Muscle layer of duodenum (tissue), 2 donors: Measurements from ENCODE around the gene ARL16.
A peak's percentile ranks its signal among the peaks of the same experiment; 100 is the strongest.

Experiments
- H3K27ac ChIP-seq: one replicate; pipeline ENCODE4 v1.7.0; 2013; ENCODE audit warnings: mild to moderate bottlenecking, low read length
- H3K27me3 ChIP-seq: one replicate; pipeline ENCODE4 v1.7.0; 2013; ENCODE audit warnings: low read depth, mild to moderate bottlenecking, control low read depth, low read length
- H3K36me3 ChIP-seq, 2 donors: one replicate each; pipeline ENCODE4 v1.7.0; 2013; ENCODE audit warnings: low read length in 2 of 2, control low read depth in 1 of 2, mild to moderate bottlenecking in 1 of 2; ENCODE audit not compliant: insufficient read depth in 2 of 2, control insufficient read depth in 1 of 2
- H3K4me1 ChIP-seq, 2 donors: one replicate each; pipeline ENCODE4 v1.7.0; 2013; ENCODE audit warnings: low read length in 2 of 2, mild to moderate bottlenecking in 2 of 2, control low read depth in 1 of 2, moderate library complexity in 1 of 2; ENCODE audit not compliant: insufficient read depth in 2 of 2, control insufficient read depth in 1 of 2
- H3K4me3 ChIP-seq, 2 donors: one replicate each; pipeline ENCODE4 v1.7.0; 2013; ENCODE audit warnings: low read length in 2 of 2, low read depth in 1 of 2, mild to moderate bottlenecking in 1 of 2
- H3K9me3 ChIP-seq, 2 donors: one replicate each; pipeline ENCODE4 v1.7.0; 2013; ENCODE audit warnings: low read length in 2 of 2, control low read depth in 1 of 2, mild to moderate bottlenecking in 1 of 2; ENCODE audit not compliant: control insufficient read depth in 1 of 2
- donor health status: healthy.

ARL16 gene

GRCh38 chr17:81647640-81648012 lies 36.0 kb downstream of the ARL16 start:
- Histone ChIP-seq H3K4me1 (no peaks in the 10 kb centered on the region), H3K27me3 (peaks cover 10% of the 10 kb centered on the region), H3K9me3 (peaks cover 0 to 6% of the 10 kb centered on the region in 2 donors), H3K27ac (no peak overlapping the region), H3K4me3 (no peak overlapping the region), H3K36me3 (no peaks in the 10 kb centered on the region)

GRCh38 chr17:81646869-81647600 lies 36.6 kb downstream of the ARL16 start:
- Histone ChIP-seq H3K4me3 (no peak overlapping the region), H3K9me3 (peaks cover 0 to 6% of the 10 kb centered on the region in 2 donors), H3K4me1 (no peaks in the 10 kb centered on the region), H3K27me3 (peaks cover 10% of the 10 kb centered on the region), H3K27ac (no peak overlapping the region), H3K36me3 (no peaks in the 10 kb centered on the region)

GRCh38 chr17:81644976-81645952 lies 38.3 kb downstream of the ARL16 start:
- Histone ChIP-seq H3K4me3 (no peak overlapping the region), H3K27me3 (peaks cover 10% of the 10 kb centered on the region), H3K36me3 (no peaks in the 10 kb centered on the region), H3K27ac (no peak overlapping the region), H3K4me1 (no peaks in the 10 kb centered on the region), H3K9me3 (peaks cover 0 to 6% of the 10 kb centered on the region in 2 donors)

- Histone ChIP-seq H3K27ac (no peak overlapping the region), H3K27me3 (peaks cover 10% of the 10 kb centered on the region), H3K4me3 (no peak overlapping the region), H3K36me3 (no peaks in the 10 kb centered on the region), H3K4me1 (no peaks in the 10 kb centered on the region), H3K9me3 (peaks cover 0 to 6% of the 10 kb centered on the region in 2 donors)
These were observed 39.1 kb downstream of the ARL16 start for GRCh38 chr17:81644496-81644895.

GRCh38 chr17:81641825-81642489 lies 41.6 kb downstream of the ARL16 start:
- Histone ChIP-seq H3K4me1 (peaks cover 0 to 6% of the 10 kb centered on the region in 2 donors), H3K27ac (no peak overlapping the region), H3K4me3 (no peak overlapping the region), H3K27me3 (peaks cover under 1% of the 10 kb centered on the region), H3K36me3 (no peaks in the 10 kb centered on the region), H3K9me3 (no peaks in the 10 kb centered on the region)

- Histone ChIP-seq H3K36me3 (peaks cover 0 to 4% of the 10 kb centered on the region in 2 donors), H3K4me3 (no peak overlapping the region), H3K4me1 (peaks cover 7 to 19% of the 10 kb centered on the region in 2 donors), H3K27me3 (no peaks in the 10 kb centered on the region), H3K27ac (no peak overlapping the region), H3K9me3 (no peaks in the 10 kb centered on the region)
These were observed 43.6 kb downstream of the ARL16 start for GRCh38 chr17:81640011-81640410.

- Histone ChIP-seq H3K27me3 (no peaks in the 10 kb centered on the region), H3K36me3 (peaks cover 0 to 4% of the 10 kb centered on the region in 2 donors), H3K4me1 (peaks cover 7 to 31% of the 10 kb centered on the region in 2 donors), H3K9me3 (no peaks in the 10 kb centered on the region), H3K27ac (no peak overlapping the region), H3K4me3 (no peak overlapping the region)
These were observed 44.9 kb downstream of the ARL16 start for GRCh38 chr17:81638683-81639082.

- Histone ChIP-seq H3K36me3 (peaks cover 0 to 4% of the 10 kb centered on the region in 2 donors), H3K27me3 (no peaks in the 10 kb centered on the region), H3K4me1 (peaks cover 7 to 35% of the 10 kb centered on the region in 2 donors), H3K9me3 (no peaks in the 10 kb centered on the region), H3K27ac (peak within 1 kb of the TSS; percentile 93), H3K4me3 (peak within 1 kb of the TSS; percentile 89 to 94)
These were observed 46.9 kb downstream of the ARL16 start, which contains the start of the genes NPLOC4 and TSPAN10 for GRCh38 chr17:81636505-81637288. TSS of gene NPLOC4 (minus strand) at chr17:81637112. CDS start at chr17:81636930, 182 bp downstream. TSS of gene TSPAN10 (plus strand) at chr17:81637196. CDS start at chr17:81642413, 5,217 bp downstream.

- Histone ChIP-seq H3K9me3 (no peaks in the 10 kb centered on the region), H3K4me3 (peak overlapping the region; percentile 89 to 94), H3K27me3 (no peaks in the 10 kb centered on the region), H3K36me3 (peaks cover 0 to 4% of the 10 kb centered on the region in 2 donors), H3K4me1 (peaks cover 7 to 35% of the 10 kb centered on the region in 2 donors), H3K27ac (peak overlapping the region; percentile 93)
These were observed 47.6 kb downstream of the ARL16 start for GRCh38 chr17:81635973-81636504.

- no peaks in the 10 kb centered on the region for H3K9me3 ChIP-seq
- no peak overlapping the region for H3K27ac ChIP-seq
- peaks cover 7 to 35% of the 10 kb centered on the region in 2 donors for H3K4me1 ChIP-seq
- H3K4me3 ChIP-seq: peak overlapping the region; percentile 89 to 94
- no peaks in the 10 kb centered on the region for H3K27me3 ChIP-seq
- peaks cover 0 to 4% of the 10 kb centered on the region in 2 donors for H3K36me3 ChIP-seq
These were observed 48.2 kb downstream of the ARL16 start for GRCh38 chr17:81635431-81635830.
